Cortex of kidney (tissue), 1 donor: ENCODE measurements around the gene NEK7.
"Not testable (repeated sequence)": the region's sequence is repeated elsewhere in the genome, so short reads cannot be mapped to it uniquely, and the experiment has no call there.

Experiments
- DNase-seq: peaks from one replicate; lab custom pipeline; 2025; lab: John Stamatoyannopoulos, UW

NEK7 gene

GRCh38 chr1:198205016-198205684, 48.4 kb downstream of the NEK7 start:
- DNase-seq: no peak

- no peak for DNase-seq
Measured at GRCh38 chr1:198206292-198206691, 49.5 kb downstream of the NEK7 start.

- DNase-seq: no peak
Measured at GRCh38 chr1:198211696-198212095, 54.9 kb downstream of the NEK7 start.

DNA sequence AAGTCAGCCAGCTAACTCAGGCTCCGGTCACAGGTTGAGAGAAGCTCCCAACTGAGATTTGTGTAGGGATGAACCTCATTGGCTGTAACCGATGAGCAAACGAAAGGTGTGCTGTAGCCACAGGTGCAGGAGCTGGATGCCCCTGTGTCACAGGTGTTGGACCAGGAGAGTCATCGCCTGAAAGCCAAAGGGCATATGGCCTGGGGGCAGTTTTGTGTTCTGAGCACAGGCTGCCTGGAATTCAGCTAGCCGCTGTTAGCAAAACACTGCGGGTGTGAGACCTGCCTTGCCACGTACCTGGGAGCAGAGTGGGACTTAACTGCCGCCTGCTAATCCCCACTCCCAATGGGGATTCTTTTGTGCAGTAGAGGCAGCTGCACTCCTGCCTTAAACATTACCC, 55.3 kb downstream of the NEK7 start:
- no peak for DNase-seq

- DNase-seq: no peak
Measured at GRCh38 chr1:198212675-198213074, 55.9 kb downstream of the NEK7 start.

- DNase-seq: no peak
Measured at GRCh38 chr1:198214924-198215323, 58.1 kb downstream of the NEK7 start.

DNA sequence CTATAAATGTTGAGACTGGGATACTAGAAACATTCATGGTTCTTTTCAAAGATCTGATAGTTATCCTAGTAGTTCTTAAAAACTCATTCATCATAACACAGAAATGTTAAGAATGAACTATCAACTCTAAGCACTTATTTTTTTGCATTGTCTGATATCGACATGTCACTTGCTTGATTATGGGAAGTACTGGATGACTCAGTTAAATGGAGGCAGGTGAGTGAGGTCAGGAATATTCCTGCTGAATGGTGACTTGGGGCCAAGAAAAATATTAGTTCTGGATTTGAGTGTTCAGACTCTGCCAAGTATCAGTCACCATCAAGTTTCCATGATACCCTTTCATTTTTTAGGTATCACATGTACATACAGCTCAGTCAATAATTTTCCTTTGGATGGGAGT, 63.6 kb downstream of the NEK7 start:
- no peak for DNase-seq

DNA sequence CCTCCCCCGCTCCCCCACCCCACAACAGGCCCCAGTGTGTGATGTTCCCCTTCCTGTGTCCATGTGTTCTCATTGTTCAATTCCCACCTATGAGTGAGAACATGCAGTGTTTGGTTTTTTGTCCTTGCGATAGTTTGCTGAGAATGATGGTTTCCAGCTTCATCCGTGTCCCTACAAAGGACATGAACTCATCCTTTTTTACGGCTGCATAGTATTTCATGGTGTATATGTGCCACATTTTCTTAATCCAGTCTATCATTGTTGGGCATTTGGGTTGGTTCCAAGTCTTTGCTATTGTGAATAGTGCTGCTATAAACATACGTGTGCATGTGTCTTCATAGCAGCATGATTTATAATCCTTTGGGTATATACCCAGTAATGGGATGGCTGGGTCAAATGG, 70.2 kb downstream of the NEK7 start:
- DNase-seq: not testable (repeated sequence)

- not testable (repeated sequence) for DNase-seq
Measured at GRCh38 chr1:198227454-198227853, 70.7 kb downstream of the NEK7 start.

GRCh38 chr1:198228925-198229324, 72.1 kb downstream of the NEK7 start:
- no peak for DNase-seq

DNA sequence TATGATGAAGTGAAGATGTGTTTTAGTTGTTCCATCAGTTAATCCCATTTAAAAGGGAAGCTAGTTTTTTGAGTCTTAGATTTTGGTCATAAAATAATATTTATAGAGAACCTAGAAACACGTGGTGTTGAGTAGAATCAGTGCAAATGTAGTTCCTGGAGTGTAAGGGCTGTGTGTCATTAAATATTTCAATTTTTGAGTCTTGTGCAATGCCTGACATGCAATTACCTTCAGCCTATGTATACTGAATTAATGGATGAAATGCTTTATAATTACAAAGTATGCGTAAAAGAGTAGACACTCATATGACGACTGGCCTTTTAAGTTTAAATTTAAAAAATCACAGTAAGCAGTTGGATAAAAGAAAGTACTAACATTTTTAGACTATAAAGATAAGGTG, 75.0 kb downstream of the NEK7 start:
- DNase-seq: no peak

DNA sequence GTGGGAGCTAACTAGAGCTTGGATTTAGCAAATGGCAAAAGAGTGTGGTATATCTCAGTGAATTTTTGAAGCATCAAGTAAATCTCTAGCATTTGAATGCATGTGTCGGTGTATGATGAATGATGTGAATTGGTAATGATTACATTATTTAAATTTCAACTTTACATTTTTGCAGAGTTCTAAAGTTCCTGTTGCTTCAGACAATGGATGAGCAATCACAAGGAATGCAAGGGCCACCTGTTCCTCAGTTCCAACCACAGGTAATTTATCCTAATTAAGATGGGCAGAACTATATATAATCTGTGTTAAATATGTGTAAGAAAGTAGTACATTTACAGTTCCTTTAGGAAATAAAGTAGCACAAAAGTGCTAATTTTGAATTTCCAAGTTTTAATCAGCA, 75.6 kb downstream of the NEK7 start:
- no peak for DNase-seq

DNA sequence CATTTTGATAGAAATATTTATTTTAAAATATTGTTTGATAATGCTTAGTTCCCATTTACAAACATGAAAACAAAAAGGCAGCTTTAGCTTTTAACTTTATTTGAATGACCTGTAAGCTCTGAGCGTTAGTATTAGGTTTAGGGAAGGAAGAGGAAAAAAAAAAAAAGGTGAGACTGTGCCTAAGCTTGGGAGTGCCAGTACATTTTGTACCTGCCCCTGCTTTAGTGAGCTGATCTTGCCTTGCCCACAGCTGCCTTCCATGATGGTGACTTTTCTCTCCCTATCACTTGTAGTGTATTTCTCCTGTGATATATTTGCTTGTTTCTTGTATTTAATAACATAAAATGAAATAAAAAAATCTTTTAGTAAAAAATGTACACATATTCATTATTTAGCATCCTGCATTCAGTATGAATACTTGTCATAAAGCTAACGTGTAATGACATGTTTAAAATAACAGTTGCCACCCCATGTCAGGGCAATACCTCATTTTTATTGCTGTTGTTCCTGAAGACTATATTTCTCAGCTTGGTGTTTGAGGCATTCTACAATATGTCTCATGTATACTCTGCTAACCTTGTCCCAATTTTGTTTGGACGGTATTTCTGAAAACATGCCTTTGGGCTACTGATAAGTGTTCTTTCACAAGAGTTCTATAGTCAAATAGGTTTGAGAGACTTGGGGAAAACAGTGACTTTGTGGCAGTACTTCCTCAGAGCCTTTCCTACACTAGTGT, 76.3 kb downstream of the NEK7 start:
- DNase-seq: no peak

DNA sequence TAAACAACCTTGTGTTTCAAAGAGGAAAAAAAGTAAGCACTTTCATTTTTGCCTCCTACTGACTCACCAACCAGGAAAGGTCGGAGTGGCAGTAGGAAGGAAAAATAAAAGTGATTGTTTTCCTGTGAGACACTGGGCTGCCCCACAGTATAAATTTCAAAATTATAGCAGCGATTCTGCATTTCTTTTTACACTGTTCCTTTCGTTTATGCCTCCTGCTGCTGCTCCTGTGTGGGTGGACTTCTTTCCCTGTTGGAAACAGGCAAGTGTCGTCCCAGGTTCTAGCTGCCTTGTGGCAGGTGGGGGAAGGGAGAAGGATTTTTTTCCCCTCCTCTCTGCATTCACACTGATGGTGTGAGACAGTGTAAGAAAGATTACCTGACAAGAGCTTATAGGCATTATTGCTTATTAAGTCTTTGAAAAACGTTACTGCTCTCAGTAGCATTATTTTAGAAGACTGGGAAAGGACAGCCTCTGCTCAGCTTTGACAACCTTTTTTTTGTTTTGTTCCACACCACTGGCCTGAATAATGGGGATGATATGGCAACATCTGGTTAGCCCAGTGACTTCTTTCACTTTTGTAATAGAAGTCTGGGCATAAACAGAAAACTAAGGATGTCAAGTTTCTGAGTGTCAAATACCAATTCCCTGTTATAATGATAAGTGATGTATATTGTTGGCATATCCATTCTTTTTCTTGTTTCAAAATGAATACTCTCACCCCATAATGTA, 77.9 kb downstream of the NEK7 start:
- no peak for DNase-seq

DNA sequence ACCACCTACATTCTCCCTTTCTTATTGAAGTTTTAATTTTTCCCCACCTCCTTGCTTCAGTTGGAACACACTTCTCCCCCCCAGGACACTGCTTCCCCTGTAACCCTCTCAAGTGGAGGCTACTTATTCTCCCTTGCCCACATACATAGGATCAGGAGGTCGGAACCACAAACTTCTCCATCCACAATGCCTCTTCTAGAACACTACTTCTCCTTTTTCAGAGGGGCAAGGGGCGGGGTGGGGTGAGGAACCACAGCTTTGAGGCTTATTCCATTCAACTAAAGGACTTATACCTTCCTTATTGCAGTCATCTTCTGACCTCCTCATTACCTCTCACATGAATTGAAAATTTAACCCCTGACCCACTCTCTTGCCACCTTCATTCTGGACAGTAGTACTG, 81.3 kb downstream of the NEK7 start:
- DNase-seq: no peak

DNA sequence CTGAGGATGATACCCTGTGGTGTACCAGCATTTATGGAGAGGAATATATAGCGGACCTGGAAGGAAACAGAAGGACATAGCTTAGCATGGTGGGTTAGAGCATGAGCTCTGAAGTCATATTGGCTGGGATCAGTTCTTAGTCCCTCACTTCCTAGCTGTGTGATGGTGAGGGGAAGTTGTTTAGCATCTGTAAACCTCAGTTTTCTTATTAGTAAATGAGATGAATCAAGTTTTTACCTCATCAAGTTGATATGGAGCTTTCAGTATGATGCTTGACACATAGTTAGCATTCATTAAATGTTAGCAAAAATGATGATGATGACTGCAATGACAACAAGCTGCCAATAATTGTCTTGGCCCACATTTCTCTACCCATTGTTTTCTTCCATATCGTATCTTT, 84.8 kb downstream of the NEK7 start:
- no peak for DNase-seq

DNA sequence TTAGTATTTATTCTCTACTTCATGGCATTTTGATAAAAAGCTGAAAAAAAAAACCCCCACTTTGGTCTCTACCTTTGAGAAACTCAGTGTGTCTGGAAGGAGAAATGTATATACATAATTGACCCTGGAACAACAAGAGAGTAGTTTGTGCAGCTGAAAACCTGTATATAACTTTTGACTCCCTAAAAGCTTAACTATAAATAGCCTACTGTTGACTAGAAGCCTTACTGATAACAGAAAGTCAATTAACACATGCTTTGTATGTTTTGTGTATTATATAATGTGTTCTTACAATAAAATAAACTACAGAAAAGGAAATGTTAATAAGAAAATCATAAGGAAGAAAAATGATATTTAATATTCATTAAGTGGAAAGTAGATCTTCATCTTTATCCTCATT, 88.0 kb downstream of the NEK7 start:
- DNase-seq: no peak

GRCh38 chr1:198245379-198245778, 88.6 kb downstream of the NEK7 start:
- no peak for DNase-seq

DNA sequence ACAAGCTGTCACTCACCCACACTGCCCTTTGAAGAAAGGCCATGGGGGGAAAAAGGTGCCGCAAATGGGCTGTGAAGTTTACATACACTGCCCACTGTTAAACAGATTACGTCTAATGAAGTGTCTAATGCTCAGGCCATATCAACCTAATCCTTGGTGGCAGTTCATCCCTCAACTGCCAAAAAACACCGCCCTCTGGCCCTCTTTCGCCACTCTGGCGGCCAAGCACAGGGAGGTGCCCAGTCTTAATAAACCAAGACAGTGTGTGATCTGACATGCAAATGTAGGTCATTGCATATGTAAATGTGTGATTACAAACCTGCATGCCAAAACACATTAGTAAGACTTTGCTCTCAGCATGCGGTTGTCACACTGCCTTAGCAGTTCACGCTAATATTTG, 89.5 kb downstream of the NEK7 start:
- DNase-seq: no peak

GRCh38 chr1:198253259-198253658, 96.5 kb downstream of the NEK7 start:
- no peak for DNase-seq

- DNase-seq: no peak
Measured at GRCh38 chr1:198253668-198254067, 96.9 kb downstream of the NEK7 start.

- no peak for DNase-seq
Measured at GRCh38 chr1:198254521-198254920, 97.7 kb downstream of the NEK7 start.

DNA sequence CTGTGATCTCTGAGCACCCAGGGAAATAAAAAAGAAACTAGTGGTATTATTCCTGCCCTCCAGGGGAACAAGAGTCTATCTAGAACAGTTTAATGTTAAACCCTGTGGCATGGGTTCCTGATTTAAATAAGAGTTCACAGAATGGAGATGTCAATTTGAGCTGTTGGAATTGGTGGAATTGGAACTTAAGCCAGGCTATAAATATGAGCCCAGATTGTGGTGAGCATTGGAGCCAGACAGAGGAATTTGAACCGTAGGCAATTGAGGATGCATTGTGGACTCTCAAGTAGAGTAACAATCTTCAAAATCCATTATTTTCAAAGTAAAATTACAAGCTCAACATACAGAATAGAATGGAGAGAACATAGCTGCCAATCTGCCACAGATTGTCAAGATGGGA, 98.2 kb downstream of the NEK7 start:
- no peak for DNase-seq
